ENCODE data around the gene WFDC2. TPM values are rescaled to one million over a fixed set of nuclear protein-coding genes. Genes with fewer than 3 reads are reported as not detected.
A peak's percentile ranks its signal among the peaks of the same experiment; 100 is the strongest.

The WFDC2 gene
- total RNA-seq, 4 donors from 2014 or later, result 11.0 to 325 (median 38.8) TPM

- no peaks in the 10 kb centered on the region for H3K27me3 ChIP-seq
- H3K27ac ChIP-seq, result peak overlapping the region; percentile 8 to 71 (median 51)
- 82 to 86% methylated on average over 4 to 5 of the region's 5 CpGs for WGBS, 2 donors (ENCODE audit: low coverage in 1 of 2)
- peaks cover 0 to 37% (median 15%) of the 10 kb centered on the region in 4 donors for H3K36me3 ChIP-seq
- intact Hi-C loops (cut with DNase I; ENCODE audit: low total_unique reads), result no loop called here
- TF ChIP-seq POLR2A (IDR thresholded peaks at IDR 0.05), result no peak
- peaks cover 0 to 12% (median 4%) of the 10 kb centered on the region in 4 donors for H3K4me1 ChIP-seq
- H3K9me3 ChIP-seq, result no peaks in the 10 kb centered on the region
- in situ Hi-C loops (cut with MboI; ENCODE audit: low pct_ligation_motif_present in 1 of 4, low pct_unique_long_range_greater_than_20kb in 1 of 4, low sequenced_read_pairs in 3 of 4), result loop anchor here in 1 of 4 donors (25.0 kb wide), 1 partner anchor 114 kb away; the partner anchor contains the start of genes MATN4 and RBPJL
- no peak overlapping the region for H3K4me3 ChIP-seq
- DNase-seq, result no peak
Observed at GRCh38 chr20:45426320-45427016, 43.1 kb upstream of the WFDC2 start.

GRCh38 chr20:45427236-45428149 lies 42.1 kb upstream of the WFDC2 start:
- TF ChIP-seq EP300 (IDR thresholded peaks at IDR 0.05; ENCODE audit: low read depth) (no peak), CTCF (IDR thresholded peaks at IDR 0.05) (peak in 2 of 5 experiments; percentile 30 to 47), POLR2A (IDR thresholded peaks at IDR 0.05) (no peak), POLR2AphosphoS5 (IDR thresholded peaks at IDR 0.05) (peak in 2 of 3 donors; percentile 31 to 53)
- H3K27ac ChIP-seq, result peak overlapping the region in 3 of 4 donors; percentile 36 to 71 (median 66)
- H3K9me3 ChIP-seq, result no peaks in the 10 kb centered on the region
- H3K4me3 ChIP-seq, result no peak overlapping the region
- peak; percentile 58 for DNase-seq
- peaks cover 0 to 27% (median 10%) of the 10 kb centered on the region in 4 donors for H3K36me3 ChIP-seq
- H3K4me1 ChIP-seq, result peaks cover 0 to 12% (median 4%) of the 10 kb centered on the region in 4 donors
- intact Hi-C loops (cut with DNase I; ENCODE audit: low total_unique reads), result no loop called here
- H3K27me3 ChIP-seq, result no peaks in the 10 kb centered on the region
- in situ Hi-C loops (cut with MboI; ENCODE audit: low pct_ligation_motif_present in 1 of 4, low pct_unique_long_range_greater_than_20kb in 1 of 4, low sequenced_read_pairs in 3 of 4), result loop anchor here in 1 of 4 donors (25.0 kb wide), 1 partner anchor 115 kb away; the partner anchor contains the start of genes MATN4 and RBPJL
- WGBS, 2 donors (ENCODE audit: low coverage in 1 of 2), result 82 to 95% methylated on average over 3 to 14 of the region's 14 CpGs

GRCh38 chr20:45429618-45430017 lies 39.9 kb upstream of the WFDC2 start:
- H3K27me3 ChIP-seq, result no peaks in the 10 kb centered on the region
- in situ Hi-C loops (cut with MboI; ENCODE audit: low pct_ligation_motif_present in 1 of 4, low pct_unique_long_range_greater_than_20kb in 1 of 4, low sequenced_read_pairs in 3 of 4), result loop anchor here in 1 of 4 donors (10.0 to 25.0 kb wide), 2 partner anchors 55 to 117 kb away; partner anchors contain the start of genes MATN4, RBPJL and TP53TG5
- WGBS, 2 donors (ENCODE audit: low coverage in 1 of 2), result 72 to 83% methylated on average over 2 of the region's 2 CpGs
- H3K9me3 ChIP-seq, result no peaks in the 10 kb centered on the region
- H3K27ac ChIP-seq, result no peak overlapping the region
- peaks cover 0 to 13% (median 3%) of the 10 kb centered on the region in 4 donors for H3K36me3 ChIP-seq
- intact Hi-C loops (cut with DNase I; ENCODE audit: low total_unique reads), result no loop called here
- TF ChIP-seq EP300 (IDR thresholded peaks at IDR 0.05; ENCODE audit: low read depth), result no peak
- no peak for TF ChIP-seq CTCF (IDR thresholded peaks at IDR 0.05)
- no peak for TF ChIP-seq POLR2AphosphoS5 (IDR thresholded peaks at IDR 0.05)
- no peak for TF ChIP-seq POLR2A (IDR thresholded peaks at IDR 0.05)
- DNase-seq, result no peak
- peaks cover 0 to 12% (median 4%) of the 10 kb centered on the region in 4 donors for H3K4me1 ChIP-seq
- H3K4me3 ChIP-seq, result no peak overlapping the region

GRCh38 chr20:45432294-45432693 lies 37.3 kb upstream of the WFDC2 start:
- H3K9me3 ChIP-seq, result no peaks in the 10 kb centered on the region
- H3K4me3 ChIP-seq, result no peak overlapping the region
- no peak for DNase-seq
- 57 to 61% methylated on average over 3 to 5 of the region's 5 CpGs for WGBS, 2 donors (ENCODE audit: low coverage in 1 of 2)
- no peaks in the 10 kb centered on the region for H3K27me3 ChIP-seq
- peak overlapping the region in 1 of 4 donors; percentile 44 for H3K27ac ChIP-seq
- peaks cover 0 to 16% (median 9%) of the 10 kb centered on the region in 4 donors for H3K4me1 ChIP-seq
- no peaks in the 10 kb centered on the region for H3K36me3 ChIP-seq
- intact Hi-C loops (cut with DNase I; ENCODE audit: low total_unique reads), result no loop called here
- TF ChIP-seq EP300 (IDR thresholded peaks at IDR 0.05; ENCODE audit: low read depth), result no peak
- TF ChIP-seq POLR2AphosphoS5 (IDR thresholded peaks at IDR 0.05), result no peak
- no peak for TF ChIP-seq POLR2A (IDR thresholded peaks at IDR 0.05)
- TF ChIP-seq CTCF (IDR thresholded peaks at IDR 0.05), result no peak
- in situ Hi-C loops (cut with MboI; ENCODE audit: low pct_ligation_motif_present in 1 of 4, low pct_unique_long_range_greater_than_20kb in 1 of 4, low sequenced_read_pairs in 3 of 4), result loop anchor here in 1 of 4 donors (10.0 to 25.0 kb wide), 2 partner anchors 57 to 120 kb away; partner anchors contain the start of genes MATN4, RBPJL and TP53TG5

Measured in transverse colon (tissue), 4 donors.